ENCODE measurements around the gene POF1B. TPM values are rescaled to one million over a fixed set of nuclear protein-coding genes. Genes with fewer than 3 reads are reported as not detected.

Gene POF1B, protein sequence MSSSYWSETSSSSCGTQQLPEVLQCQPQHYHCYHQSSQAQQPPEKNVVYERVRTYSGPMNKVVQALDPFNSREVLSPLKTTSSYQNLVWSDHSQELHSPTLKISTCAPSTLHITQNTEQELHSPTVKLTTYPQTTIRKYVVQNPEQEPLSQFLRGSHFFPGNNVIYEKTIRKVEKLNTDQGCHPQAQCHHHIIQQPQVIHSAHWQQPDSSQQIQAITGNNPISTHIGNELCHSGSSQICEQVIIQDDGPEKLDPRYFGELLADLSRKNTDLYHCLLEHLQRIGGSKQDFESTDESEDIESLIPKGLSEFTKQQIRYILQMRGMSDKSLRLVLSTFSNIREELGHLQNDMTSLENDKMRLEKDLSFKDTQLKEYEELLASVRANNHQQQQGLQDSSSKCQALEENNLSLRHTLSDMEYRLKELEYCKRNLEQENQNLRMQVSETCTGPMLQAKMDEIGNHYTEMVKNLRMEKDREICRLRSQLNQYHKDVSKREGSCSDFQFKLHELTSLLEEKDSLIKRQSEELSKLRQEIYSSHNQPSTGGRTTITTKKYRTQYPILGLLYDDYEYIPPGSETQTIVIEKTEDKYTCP
- total RNA-seq (2014; rRNA removed) (not detected in 2 replicates), Bru-seq, nascent RNA (percentile 6 among the genes with signal in this experiment), BruChase-seq, experiment 1, labeled RNA remaining after a 6-hour chase (percentile 5 among the genes with signal in this experiment), BruChase-seq, experiment 2, labeled RNA remaining after a 2-hour chase (percentile 6 among the genes with signal in this experiment)
- long read RNA-seq = 0 reads

- no TSS peak for BruUV-seq (replicated peaks)
- no peaks in the 10 kb centered on the region for H3K4me1 ChIP-seq (ENCODE audit: insufficient read depth, low read length)
- no peak for DNase-seq
- H3K36me3 ChIP-seq (ENCODE audit: low read depth, low read length) = no peaks in the 10 kb centered on the region
- ChIA-PET CTCF (no interaction called here), POLR2A (ENCODE audit: unreplicated experiment) (no interaction called here)
- ATAC-seq = no peak
- intact Hi-C loops (cut with micrococcal nuclease) = no loop called here
- H3F3A ChIP-seq (ENCODE audit: low read length, unreplicated experiment) = no peaks in the 10 kb centered on the region
- H3K9ac ChIP-seq (ENCODE audit: low read length) = no peak within 1 kb of the TSS
- H3K4me3 ChIP-seq (ENCODE audit: low read length) = no peak within 1 kb of the TSS
- no peak within 1 kb of the TSS for H3K27ac ChIP-seq (ENCODE audit: low read length)
- no peaks in the 10 kb centered on the region for H3K79me2 ChIP-seq (ENCODE audit: low read length)
- no peaks in the 10 kb centered on the region for H3K9me3 ChIP-seq (ENCODE audit: low read length)
- no peak within 1 kb of the TSS for H3K4me2 ChIP-seq (ENCODE audit: low read length)
- TF ChIP-seq EZH2phosphoT487 (IDR thresholded peaks at IDR 0.05; ENCODE audit: borderline replicate concordance, low read length) (no peak), EZH2 (IDR thresholded peaks at IDR 0.05; ENCODE audit: low read length, unreplicated experiment) (no peak)
- TF ChIP-seq, protein P1, sequence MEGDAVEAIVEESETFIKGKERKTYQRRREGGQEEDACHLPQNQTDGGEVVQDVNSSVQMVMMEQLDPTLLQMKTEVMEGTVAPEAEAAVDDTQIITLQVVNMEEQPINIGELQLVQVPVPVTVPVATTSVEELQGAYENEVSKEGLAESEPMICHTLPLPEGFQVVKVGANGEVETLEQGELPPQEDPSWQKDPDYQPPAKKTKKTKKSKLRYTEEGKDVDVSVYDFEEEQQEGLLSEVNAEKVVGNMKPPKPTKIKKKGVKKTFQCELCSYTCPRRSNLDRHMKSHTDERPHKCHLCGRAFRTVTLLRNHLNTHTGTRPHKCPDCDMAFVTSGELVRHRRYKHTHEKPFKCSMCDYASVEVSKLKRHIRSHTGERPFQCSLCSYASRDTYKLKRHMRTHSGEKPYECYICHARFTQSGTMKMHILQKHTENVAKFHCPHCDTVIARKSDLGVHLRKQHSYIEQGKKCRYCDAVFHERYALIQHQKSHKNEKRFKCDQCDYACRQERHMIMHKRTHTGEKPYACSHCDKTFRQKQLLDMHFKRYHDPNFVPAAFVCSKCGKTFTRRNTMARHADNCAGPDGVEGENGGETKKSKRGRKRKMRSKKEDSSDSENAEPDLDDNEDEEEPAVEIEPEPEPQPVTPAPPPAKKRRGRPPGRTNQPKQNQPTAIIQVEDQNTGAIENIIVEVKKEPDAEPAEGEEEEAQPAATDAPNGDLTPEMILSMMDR (conservative IDR thresholded peaks at IDR 0.05; ENCODE audit: low read depth, low read length) = no peak
- H4K20me1 ChIP-seq (ENCODE audit: low read length) = no peaks in the 10 kb centered on the region
- no peaks in the 10 kb centered on the region for H3K27me3 ChIP-seq (ENCODE audit: low read length)
- no peak within 1 kb of the TSS for H2AFZ ChIP-seq (ENCODE audit: low read length)
- no peaks in the 10 kb centered on the region for H3K9me2 ChIP-seq (replicated peaks; ENCODE audit: low read length)
These were observed at the start of gene POF1B for GRCh38 chrX:85379174-85379907. Gene POF1B (minus strand): TSS chrX:85379665. CDS start chrX:85379454, 211 bp downstream.

- Histone ChIP-seq H3K79me2 (ENCODE audit: low read length) (no peaks in the 10 kb centered on the region), H3K4me2 (ENCODE audit: low read length) (no peak overlapping the region), H3K4me1 (ENCODE audit: insufficient read depth, low read length) (no peaks in the 10 kb centered on the region), H3K9ac (ENCODE audit: low read length) (no peak overlapping the region), H3K9me2 (replicated peaks; ENCODE audit: low read length) (no peaks in the 10 kb centered on the region), H4K20me1 (ENCODE audit: low read length) (no peaks in the 10 kb centered on the region), H2AFZ (ENCODE audit: low read length) (no peak overlapping the region), H3K4me3 (ENCODE audit: low read length) (no peak overlapping the region), H3F3A (ENCODE audit: low read length, unreplicated experiment) (no peaks in the 10 kb centered on the region), H3K36me3 (ENCODE audit: low read depth, low read length) (no peaks in the 10 kb centered on the region), H3K27me3 (ENCODE audit: low read length) (no peaks in the 10 kb centered on the region), H3K27ac (ENCODE audit: low read length) (no peak overlapping the region), H3K9me3 (ENCODE audit: low read length) (no peaks in the 10 kb centered on the region)
- intact Hi-C loops (cut with micrococcal nuclease) = no loop called here
- POLR2A ChIA-PET (ENCODE audit: unreplicated experiment) = no interaction called here
- no TSS peak for BruUV-seq (replicated peaks)
- DNase-seq (no peak), ATAC-seq (no peak)
- CTCF ChIA-PET = no interaction called here
- TF ChIP-seq, protein P1 (conservative IDR thresholded peaks at IDR 0.05; ENCODE audit: low read depth, low read length) = no peak
- TF ChIP-seq EZH2phosphoT487 (IDR thresholded peaks at IDR 0.05; ENCODE audit: borderline replicate concordance, low read length) = no peak
- no peak for TF ChIP-seq EZH2 (IDR thresholded peaks at IDR 0.05; ENCODE audit: low read length, unreplicated experiment)
These were observed 49.6 kb upstream of the POF1B start for GRCh38 chrX:85429066-85429465.

All from PC-3 (cell line).